H7 (cell line): Measurements from ENCODE around the gene PPP4R4. TPM values are rescaled to one million over a fixed set of nuclear protein-coding genes. Genes with fewer than 3 reads are reported as not detected.
A peak's percentile ranks its signal among the peaks of the same experiment; 100 is the strongest.
"Not testable (repeated sequence)": the region's sequence is repeated elsewhere in the genome, so short reads cannot be mapped to it uniquely, and the experiment has no call there.

Source experiments
- DNase-seq: peaks from one replicate; pipeline ENCODE4 v3.0.0; 2012
- H3K27me3 ChIP-seq: 2 replicates; pipeline ENCODE4 v1.6.0; 2011; ENCODE audit warnings: mild to moderate bottlenecking, low read length; ENCODE audit not compliant: control insufficient read depth, insufficient read depth
- H3K36me3 ChIP-seq: replicated peaks from 2 replicates; pipeline ENCODE4 v1.5.1; 2011; ENCODE audit warnings: low read length; ENCODE audit not compliant: control insufficient read depth, insufficient read depth
- H3K4me3 ChIP-seq: 2 replicates; pipeline ENCODE4 v1.5.1; 2011; ENCODE audit warnings: low read depth, mild to moderate bottlenecking, control low read depth, low read length, moderate library complexity; ENCODE audit not compliant: insufficient read depth
- total RNA-seq: library from RNA; depleted of rRNA; stranded (reverse); fragments of >200 nt; shearing (Covaris generic); gene quantifications from 2 replicates; pipeline ENCODE4 v1.2.3, GENCODE V29; 2014

Gene PPP4R4
- total RNA-seq, 1 experiment from 2014 or later: 3.0 TPM

GRCh38 chr14:94138251-94138650 lies 35.9 kb upstream of the PPP4R4 start:
- no peaks in the 10 kb centered on the region for H3K36me3 ChIP-seq
- H3K27me3 ChIP-seq: no peaks in the 10 kb centered on the region
- no peak for DNase-seq
- no peak overlapping the region for H3K4me3 ChIP-seq

- Histone ChIP-seq H3K4me3 (no peak overlapping the region), H3K27me3 (no peaks in the 10 kb centered on the region), H3K36me3 (no peaks in the 10 kb centered on the region)
- DNase-seq: no peak
These were observed 35.1 kb upstream of the PPP4R4 start for GRCh38 chr14:94139006-94139405.

GRCh38 chr14:94139421-94139820 lies 34.7 kb upstream of the PPP4R4 start:
- DNase-seq: no peak
- Histone ChIP-seq H3K27me3 (no peaks in the 10 kb centered on the region), H3K4me3 (no peak overlapping the region), H3K36me3 (no peaks in the 10 kb centered on the region)

GRCh38 chr14:94142247-94142646 lies 31.9 kb upstream of the PPP4R4 start:
- no peaks in the 10 kb centered on the region for H3K36me3 ChIP-seq
- no peak for DNase-seq
- no peak overlapping the region for H3K4me3 ChIP-seq
- no peaks in the 10 kb centered on the region for H3K27me3 ChIP-seq

- no peak for DNase-seq
- Histone ChIP-seq H3K27me3 (no peaks in the 10 kb centered on the region), H3K4me3 (no peak overlapping the region), H3K36me3 (no peaks in the 10 kb centered on the region)
These were observed 31.3 kb upstream of the PPP4R4 start for GRCh38 chr14:94142836-94143235.

GRCh38 chr14:94143239-94143638 lies 30.9 kb upstream of the PPP4R4 start:
- H3K27me3 ChIP-seq: no peaks in the 10 kb centered on the region
- no peak overlapping the region for H3K4me3 ChIP-seq
- no peaks in the 10 kb centered on the region for H3K36me3 ChIP-seq
- peak; percentile 54 for DNase-seq

- no peak for DNase-seq
- H3K36me3 ChIP-seq: no peaks in the 10 kb centered on the region
- H3K27me3 ChIP-seq: no peaks in the 10 kb centered on the region
- no peak overlapping the region for H3K4me3 ChIP-seq
These were observed 30.4 kb upstream of the PPP4R4 start for GRCh38 chr14:94143711-94144110.

GRCh38 chr14:94144765-94145164 lies 29.4 kb upstream of the PPP4R4 start:
- peak; percentile 47 for DNase-seq

GRCh38 chr14:94145902-94146527 lies 28.1 kb upstream of the PPP4R4 start:
- Histone ChIP-seq H3K36me3 (no peaks in the 10 kb centered on the region), H3K27me3 (no peaks in the 10 kb centered on the region), H3K4me3 (no peak overlapping the region)
- DNase-seq: no peak

More at GRCh38 chr14:94144765-94145164, 29.4 kb upstream of the PPP4R4 start:
- Histone ChIP-seq H3K27me3 (no peaks in the 10 kb centered on the region), H3K36me3 (no peaks in the 10 kb centered on the region), H3K4me3 (no peak overlapping the region)

- Histone ChIP-seq H3K4me3 (no peak overlapping the region), H3K36me3 (no peaks in the 10 kb centered on the region), H3K27me3 (no peaks in the 10 kb centered on the region; the same call in 1 of the 2 replicates)
- DNase-seq: no peak
These were observed 21.4 kb upstream of the PPP4R4 start for GRCh38 chr14:94152676-94153075.

GRCh38 chr14:94153750-94154342 lies 20.3 kb upstream of the PPP4R4 start:
- Histone ChIP-seq H3K36me3 (no peaks in the 10 kb centered on the region), H3K4me3 (no peak overlapping the region), H3K27me3 (no peaks in the 10 kb centered on the region; the same call in 1 of the 2 replicates)
- no peak for DNase-seq

- not testable (repeated sequence) for DNase-seq, H3K4me3 ChIP-seq, H3K27me3 ChIP-seq
These were observed 18.0 kb upstream of the PPP4R4 start for GRCh38 chr14:94156143-94156542.

GRCh38 chr14:94157197-94157596 lies 16.9 kb upstream of the PPP4R4 start:
- Histone ChIP-seq H3K4me3 (no peak overlapping the region), H3K36me3 (no peaks in the 10 kb centered on the region), H3K27me3 (no peaks in the 10 kb centered on the region; the same call in 1 of the 2 replicates)
- DNase-seq: no peak

More at GRCh38 chr14:94156143-94156542, 18.0 kb upstream of the PPP4R4 start:
- not testable (repeated sequence) for H3K36me3 ChIP-seq

GRCh38 chr14:94158239-94158883 lies 15.8 kb upstream of the PPP4R4 start:
- no peaks in the 10 kb centered on the region for H3K36me3 ChIP-seq
- no peaks in the 10 kb centered on the region; the same call in 1 of the 2 replicates for H3K27me3 ChIP-seq
- DNase-seq: no peak
- H3K4me3 ChIP-seq: no peak overlapping the region

GRCh38 chr14:94161058-94161457 lies 13.1 kb upstream of the PPP4R4 start:
- H3K36me3 ChIP-seq: no peaks in the 10 kb centered on the region
- no peak for DNase-seq
- H3K27me3 ChIP-seq: peaks cover 9% of the 10 kb centered on the region
- H3K4me3 ChIP-seq: no peak overlapping the region
